GM18520 (cell line): ENCODE measurements around the gene KLF16.
A peak's percentile ranks its signal among the peaks of the same experiment; 100 is the strongest.

Experiments used
- ATAC-seq: cut with Tn5 transposase; IDR thresholded peaks from one replicate; pipeline ENCODE4 v1.9.1; 2021; ENCODE audit not compliant: unreplicated experiment

Gene KLF16

GRCh38 chr19:1826557-1827521 is 36.5 kb downstream of the KLF16 start:
- ATAC-seq, result no peak

- ATAC-seq, result no peak
Measured at GRCh38 chr19:1825909-1826556, 37.3 kb downstream of the KLF16 start.

GRCh38 chr19:1824252-1824622 is 39.1 kb downstream of the KLF16 start:
- ATAC-seq, result no peak

GRCh38 chr19:1823539-1824251 is 39.7 kb downstream of the KLF16 start:
- no peak for ATAC-seq

- no peak for ATAC-seq
Measured at GRCh38 chr19:1823020-1823419, 40.4 kb downstream of the KLF16 start.

- ATAC-seq, result no peak
Measured at GRCh38 chr19:1822210-1822609, 41.2 kb downstream of the KLF16 start.

GRCh38 chr19:1819341-1820255 is 43.8 kb downstream of the KLF16 start:
- ATAC-seq, result no peak

- no peak for ATAC-seq
Measured at GRCh38 chr19:1818549-1819195, 44.7 kb downstream of the KLF16 start.

GRCh38 chr19:1817553-1818179 is 45.7 kb downstream of the KLF16 start:
- no peak for ATAC-seq

- no peak for ATAC-seq
Measured at GRCh38 chr19:1816530-1817298, 46.7 kb downstream of the KLF16 start.

- no peak for ATAC-seq
Measured at GRCh38 chr19:1815605-1816529, 47.5 kb downstream of the KLF16 start.

GRCh38 chr19:1814833-1815604 is 48.4 kb downstream of the KLF16 start:
- no peak for ATAC-seq

- ATAC-seq, result no peak
Measured at GRCh38 chr19:1814391-1814790, 49.0 kb downstream of the KLF16 start.

GRCh38 chr19:1813192-1814182 is 49.9 kb downstream of the KLF16 start:
- no peak for ATAC-seq

GRCh38 chr19:1812426-1813191 is 50.8 kb downstream of the KLF16 start:
- peak; percentile 65 for ATAC-seq
